GM19438 (cell line): ENCODE measurements around the gene PYY.
"Not testable (repeated sequence)": the region's sequence is repeated elsewhere in the genome, so short reads cannot be mapped to it uniquely, and the experiment has no call there.

Experiments
- ATAC-seq: cut with Tn5 transposase; IDR thresholded peaks from one replicate; pipeline ENCODE4 v1.9.1; 2021; ENCODE audit warnings: low read depth; ENCODE audit not compliant: unreplicated experiment

Gene PYY

DNA sequence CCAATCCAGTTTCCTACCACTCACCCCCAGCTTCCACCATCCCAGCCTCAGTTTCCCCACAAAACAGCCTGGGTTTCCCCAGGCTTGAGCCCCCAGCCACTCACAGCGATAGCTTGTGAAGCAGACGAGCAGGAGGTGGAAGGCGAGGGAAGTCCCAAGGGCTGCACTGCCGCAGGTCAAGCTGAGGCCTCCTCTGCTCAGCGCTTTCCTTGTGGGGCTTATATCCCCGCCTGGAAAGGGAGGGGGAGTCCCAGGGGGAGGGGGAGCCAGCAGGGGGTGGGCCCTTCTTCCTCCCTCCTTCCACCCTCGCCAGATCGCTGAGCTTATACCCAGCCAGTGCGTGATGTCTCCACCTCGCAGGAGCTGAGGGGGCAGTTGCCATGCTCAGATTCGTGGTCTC, at the start of gene PYY:
PYY (minus strand) TSS at position 195 of the 400 bp plus-strand sequence. CDS start 457 bp downstream, outside the sequence.
- ATAC-seq: no peak

- ATAC-seq: no peak
Measured at GRCh38 chr17:44002141-44002848, 48.6 kb upstream of the PYY start.

DNA sequence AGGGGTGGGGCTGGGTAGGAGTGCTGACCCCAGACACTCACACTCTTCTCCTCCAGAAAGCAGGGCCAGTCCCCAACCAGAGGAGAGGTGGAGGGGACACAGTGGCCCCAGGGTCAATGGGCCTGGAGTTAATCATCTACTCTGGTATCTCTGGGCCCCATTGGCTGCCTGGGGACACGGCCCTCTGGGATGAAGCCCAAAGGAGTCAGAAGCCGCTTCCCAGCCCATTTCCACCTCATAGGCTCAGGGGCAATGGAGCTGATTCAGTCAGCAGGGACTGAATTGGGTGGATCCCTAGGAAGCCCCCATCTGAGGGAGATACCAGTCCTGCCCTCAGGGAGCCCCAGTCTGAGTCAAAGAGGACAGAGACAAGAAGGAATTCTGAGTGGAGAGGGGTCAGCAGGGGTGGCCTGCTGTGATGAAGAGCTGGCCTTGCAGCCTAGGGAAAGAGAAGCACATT, 47.8 kb upstream of the PYY start:
- no peak for ATAC-seq

GRCh38 chr17:44000871-44001460, 47.2 kb upstream of the PYY start:
- ATAC-seq: no peak

- no peak for ATAC-seq
Measured at GRCh38 chr17:44000141-44000860, 46.6 kb upstream of the PYY start.

GRCh38 chr17:43999024-43999423, 45.3 kb upstream of the PYY start:
- no peak for ATAC-seq

- ATAC-seq: no peak
Measured at GRCh38 chr17:43998552-43998951, 44.8 kb upstream of the PYY start.

DNA sequence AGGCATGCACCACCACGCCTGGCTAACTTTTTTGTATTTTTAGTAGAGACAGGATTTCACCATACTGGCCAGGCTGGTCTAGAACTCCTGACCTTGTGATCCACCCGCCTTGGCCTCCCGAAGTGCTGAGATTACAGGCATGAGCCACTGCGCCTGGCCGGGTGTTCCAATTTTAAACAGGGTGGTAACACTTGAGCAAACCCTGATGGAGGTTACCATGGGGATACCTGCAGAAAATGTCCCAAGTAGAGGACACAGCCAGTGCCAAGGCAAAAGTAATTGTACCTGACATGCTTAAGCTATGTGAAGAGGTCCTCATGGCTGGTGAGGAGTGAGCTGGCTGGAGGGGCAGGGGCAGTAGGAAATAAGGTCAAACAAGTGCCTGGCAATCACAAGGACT, 43.4 kb upstream of the PYY start:
- ATAC-seq: not testable (repeated sequence)

DNA sequence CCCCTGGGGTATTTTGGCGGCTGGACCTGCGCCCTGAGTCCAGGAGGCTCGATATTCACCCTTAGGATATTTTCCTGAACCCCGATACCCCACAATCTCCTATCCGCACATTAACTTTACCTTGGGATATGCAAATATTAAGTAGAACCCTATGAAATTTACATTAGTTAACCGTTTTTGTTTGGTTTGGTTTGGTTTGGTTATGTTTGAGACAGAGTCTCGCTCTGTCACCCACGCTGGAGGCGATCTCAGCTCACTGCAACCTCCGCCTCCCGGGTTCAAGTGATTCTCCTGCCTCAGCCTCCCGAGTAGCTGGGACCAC, 41.4 kb upstream of the PYY start:
- ATAC-seq: no peak

- ATAC-seq: no peak
Measured at GRCh38 chr17:43994272-43995149, 40.8 kb upstream of the PYY start.

GRCh38 chr17:43992641-43993040, 38.9 kb upstream of the PYY start:
- ATAC-seq: no peak

DNA sequence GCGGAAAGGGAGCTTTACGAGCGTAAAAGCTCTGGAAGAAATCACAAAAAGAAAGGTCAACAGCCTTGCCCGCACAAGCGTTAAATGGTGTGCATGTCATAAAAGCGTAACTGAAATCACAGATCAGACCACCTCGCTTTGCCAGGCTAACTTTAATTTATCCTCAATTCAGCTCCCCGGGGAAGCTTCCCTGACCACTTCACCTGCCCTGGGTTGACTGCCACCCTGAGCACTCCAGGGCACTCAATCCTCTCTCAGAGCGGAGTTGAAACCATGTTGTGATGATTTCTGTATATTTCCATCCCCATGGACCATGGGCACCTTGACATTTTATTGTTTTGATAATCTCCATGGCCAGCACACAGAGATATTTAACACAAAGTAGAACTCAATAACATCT, 34.6 kb upstream of the PYY start:
- ATAC-seq: no peak

DNA sequence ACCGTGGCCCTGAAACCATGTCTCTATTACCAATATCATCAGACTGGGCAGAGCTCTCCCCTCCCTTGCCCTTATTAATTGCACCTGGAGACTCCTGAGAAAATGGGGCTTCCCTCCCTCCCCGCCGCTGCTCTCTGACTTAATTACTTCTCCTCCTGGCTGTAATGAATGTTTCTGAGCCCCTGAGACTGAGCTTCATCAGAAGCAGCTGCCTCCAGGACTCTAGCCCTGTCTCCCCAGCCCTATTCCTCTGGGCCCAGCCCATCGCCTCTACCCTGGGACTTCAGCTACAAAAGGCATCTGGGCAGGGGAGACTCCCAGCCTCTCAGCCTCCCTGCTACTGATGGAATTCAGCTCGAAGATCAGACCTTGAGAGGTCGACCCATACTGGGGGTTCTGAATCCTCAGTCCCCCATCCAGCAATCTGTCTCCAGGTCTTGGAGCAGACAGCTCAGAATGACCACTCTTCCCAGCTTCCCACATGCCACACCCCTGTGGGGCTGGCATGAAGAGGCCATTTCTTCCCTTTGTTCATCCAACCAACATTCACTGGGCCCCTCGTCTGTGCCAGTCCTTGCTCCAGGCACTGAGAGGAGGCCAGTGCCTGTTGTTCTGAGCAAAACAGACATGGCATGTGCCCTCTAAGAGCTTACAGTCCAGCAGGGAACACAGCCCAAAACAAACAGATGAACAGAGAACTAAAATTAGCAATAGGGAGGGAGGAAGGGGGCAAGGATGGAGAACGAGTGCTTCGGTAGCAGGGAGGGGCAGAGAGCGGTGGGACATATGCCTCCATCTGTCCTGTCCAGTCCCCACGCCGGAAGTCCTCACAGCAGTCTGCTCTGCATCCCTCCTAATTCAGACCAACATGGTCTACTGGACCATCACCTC, 33.6 kb upstream of the PYY start:
- ATAC-seq: no peak

GRCh38 chr17:43986225-43986981, 32.7 kb upstream of the PYY start:
- ATAC-seq: no peak

- ATAC-seq: no peak
Measured at GRCh38 chr17:43984521-43984920, 30.8 kb upstream of the PYY start.

DNA sequence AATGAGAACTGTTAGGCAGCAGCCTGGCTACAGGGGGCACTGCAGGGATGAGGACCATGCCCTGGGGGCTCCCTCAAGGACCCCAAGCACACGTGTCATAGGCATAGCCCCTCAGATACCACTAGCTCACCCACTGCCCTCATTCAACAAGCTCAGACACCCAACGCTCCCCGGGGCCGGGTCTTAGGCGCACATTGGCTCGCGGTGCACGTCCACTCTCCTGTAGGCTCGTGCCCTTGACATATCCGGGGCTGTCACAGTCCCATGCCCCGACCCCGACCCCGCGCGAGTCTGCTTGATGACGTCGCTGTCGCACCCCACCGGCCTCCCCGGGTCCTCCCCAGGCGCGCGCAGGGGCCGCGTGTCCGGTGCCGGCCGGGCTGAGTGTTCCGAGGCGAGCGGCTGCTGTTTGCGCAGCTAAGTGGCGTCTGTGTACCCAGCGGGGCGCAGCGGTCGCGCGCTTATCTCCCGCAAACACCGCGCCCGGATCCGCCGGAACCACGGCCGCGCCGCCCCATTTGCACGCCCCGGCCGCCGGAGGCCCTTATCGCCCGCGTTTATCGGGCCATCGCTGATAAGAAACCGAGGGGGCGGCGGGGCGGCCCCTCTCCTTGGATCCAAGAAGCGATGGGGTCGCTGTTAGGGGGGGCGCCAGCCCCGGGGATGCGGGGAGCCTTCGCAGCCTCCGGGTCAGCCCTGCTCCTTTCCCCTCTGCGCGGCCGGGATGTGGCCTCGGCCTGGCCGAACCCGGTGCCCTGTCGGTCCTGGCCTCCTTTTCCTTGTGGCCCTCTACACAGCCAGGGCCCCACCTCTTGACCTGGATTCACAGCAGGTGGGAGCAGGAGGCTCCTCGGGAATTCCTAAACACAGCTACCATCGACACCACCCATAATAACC, 30.0 kb upstream of the PYY start:
- ATAC-seq: no peak

- ATAC-seq: no peak
Measured at GRCh38 chr17:43983196-43983514, 29.4 kb upstream of the PYY start.

DNA sequence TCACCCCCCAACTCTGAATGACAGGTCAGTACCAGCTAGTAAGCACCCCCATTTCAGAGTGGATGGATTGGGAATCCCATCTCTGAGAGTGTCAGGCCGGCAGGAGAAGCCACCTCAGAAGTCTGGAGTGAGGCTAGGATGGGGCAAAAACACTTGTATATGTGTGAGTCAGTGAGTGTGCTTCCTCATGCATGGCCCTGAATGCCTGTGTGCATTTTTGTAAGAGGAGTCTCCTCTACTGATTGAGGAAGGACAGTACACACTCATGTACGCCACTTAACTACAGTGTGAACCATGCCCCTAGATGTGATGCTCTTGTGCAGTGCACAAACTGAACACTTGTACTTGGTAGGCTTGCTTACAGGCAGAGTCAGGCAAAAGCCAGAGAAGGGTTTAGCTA, 28.4 kb upstream of the PYY start:
- ATAC-seq: no peak
